ENCODE results near the gene MELK. TPM values are rescaled to one million over a fixed set of nuclear protein-coding genes. Genes with fewer than 3 reads are reported as not detected.

The MELK gene
- total RNA-seq, 1 experiment from 2014 or later: 33.3 TPM

- Mint-ChIP-seq H3K9me3 (ENCODE audit: unreplicated experiment) (no peaks in the 10 kb centered on the region), H3K4me1 (ENCODE audit: insufficient read depth, unreplicated experiment) (no peaks in the 10 kb centered on the region), H3K27ac (ENCODE audit: low read depth, unreplicated experiment) (no peak overlapping the region), H3K4me3 (ENCODE audit: unreplicated experiment) (no peak overlapping the region), H3K36me3 (ENCODE audit: insufficient read depth, unreplicated experiment) (peaks cover 2% of the 10 kb centered on the region), H3K27me3 (ENCODE audit: insufficient read depth, unreplicated experiment) (no peaks in the 10 kb centered on the region)
- no TSS peak for BruUV-seq (replicated peaks)
- intact Hi-C loops (cut with micrococcal nuclease): no loop called here
- ChIA-PET POLR2A (no interaction called here), CTCF (no interaction called here)
- no peak for TF ChIP-seq CTCF (IDR thresholded peaks at IDR 0.05; ENCODE audit: unreplicated experiment)
- DNase-seq (ENCODE audit: unreplicated experiment): no peak
Observed at GRCh38 chr9:36656842-36657241, 84.1 kb downstream of the MELK start.

- CTCF ChIA-PET: no interaction called here
- H3K27ac Mint-ChIP-seq (ENCODE audit: low read depth, unreplicated experiment): no peak overlapping the region
- no peak for DNase-seq (ENCODE audit: unreplicated experiment)
- H3K27me3 Mint-ChIP-seq (ENCODE audit: insufficient read depth, unreplicated experiment): no peaks in the 10 kb centered on the region
- H3K4me3 Mint-ChIP-seq (ENCODE audit: unreplicated experiment): no peak overlapping the region
- no TSS peak for BruUV-seq (replicated peaks)
- POLR2A ChIA-PET: no interaction called here
- H3K36me3 Mint-ChIP-seq (ENCODE audit: insufficient read depth, unreplicated experiment): peaks cover 6% of the 10 kb centered on the region
- no peak for TF ChIP-seq CTCF (IDR thresholded peaks at IDR 0.05; ENCODE audit: unreplicated experiment)
- peaks cover 6% of the 10 kb centered on the region for H3K9me3 Mint-ChIP-seq (ENCODE audit: unreplicated experiment)
- peaks cover 5% of the 10 kb centered on the region for H3K4me1 Mint-ChIP-seq (ENCODE audit: insufficient read depth, unreplicated experiment)
- intact Hi-C loops (cut with micrococcal nuclease): no loop called here
Observed at GRCh38 chr9:36659500-36659899, 86.8 kb downstream of the MELK start.

- H3K27me3 Mint-ChIP-seq (ENCODE audit: insufficient read depth, unreplicated experiment): no peaks in the 10 kb centered on the region
- peaks cover 5% of the 10 kb centered on the region for H3K4me1 Mint-ChIP-seq (ENCODE audit: insufficient read depth, unreplicated experiment)
- no peak overlapping the region for H3K4me3 Mint-ChIP-seq (ENCODE audit: unreplicated experiment)
- TF ChIP-seq CTCF (IDR thresholded peaks at IDR 0.05; ENCODE audit: unreplicated experiment): no peak
- CTCF ChIA-PET: interaction anchor here (0.6 to 0.8 kb wide), 2 partner anchors 257 to 1018 kb away, joined by 4 read pairs; no protein-coding TSS in a partner anchor
- H3K27ac Mint-ChIP-seq (ENCODE audit: low read depth, unreplicated experiment): no peak overlapping the region
- H3K36me3 Mint-ChIP-seq (ENCODE audit: insufficient read depth, unreplicated experiment): peaks cover 10% of the 10 kb centered on the region
- H3K9me3 Mint-ChIP-seq (ENCODE audit: unreplicated experiment): peaks cover 6% of the 10 kb centered on the region
- no TSS peak for BruUV-seq (replicated peaks)
- intact Hi-C loops (cut with micrococcal nuclease): no loop called here
- POLR2A ChIA-PET: interaction anchor here (0.8 to 1.4 kb wide), 2 partner anchors 10 to 11 kb away, joined by 3 read pairs; no protein-coding TSS in a partner anchor
- no peak for DNase-seq (ENCODE audit: unreplicated experiment)
Observed at GRCh38 chr9:36664806-36665205, 92.1 kb downstream of the MELK start.

GRCh38 chr9:36665387-36665786 is 92.7 kb downstream of the MELK start:
- TF ChIP-seq CTCF (IDR thresholded peaks at IDR 0.05; ENCODE audit: unreplicated experiment): no peak
- Mint-ChIP-seq H3K36me3 (ENCODE audit: insufficient read depth, unreplicated experiment) (peaks cover 10% of the 10 kb centered on the region), H3K27me3 (ENCODE audit: insufficient read depth, unreplicated experiment) (no peaks in the 10 kb centered on the region), H3K4me1 (ENCODE audit: insufficient read depth, unreplicated experiment) (peaks cover 5% of the 10 kb centered on the region), H3K27ac (ENCODE audit: low read depth, unreplicated experiment) (no peak overlapping the region), H3K9me3 (ENCODE audit: unreplicated experiment) (peaks cover 6% of the 10 kb centered on the region), H3K4me3 (ENCODE audit: unreplicated experiment) (no peak overlapping the region)
- no peak for DNase-seq (ENCODE audit: unreplicated experiment)
- CTCF ChIA-PET: interaction anchor here (0.8 kb wide), 1 partner anchor 258 kb away, joined by 4 read pairs; no protein-coding TSS in a partner anchor
- intact Hi-C loops (cut with micrococcal nuclease): no loop called here
- no TSS peak for BruUV-seq (replicated peaks)
- POLR2A ChIA-PET: interaction anchor here (0.9 kb wide), 1 partner anchor 200 kb away, joined by 3 read pairs; no protein-coding TSS in a partner anchor

Data from MCF 10A (cell line).